A549 (cell line): ENCODE results near the gene FIBCD1. TPM values are rescaled to one million over a fixed set of nuclear protein-coding genes. Genes with fewer than 3 reads are reported as not detected.

Source experiments
- ATAC-seq, 2 experiments: fragments of 200-7000 bp in 1 of 2; fragments of >200 bp in 1 of 2; cut with Nextera tagmentation in 1 of 2; cut with Tn5 transposase in 1 of 2; 3 replicates each; pipeline versions ENCODE4 v1.8.0 to v1.9.1; 2018 to 2020; ENCODE audit warnings: mild to moderate bottlenecking in 1 of 2, moderate library complexity in 1 of 2
- CTCF ChIA-PET: fragments of 300-600 bp; sonication (Branson Sonifier 250); formaldehyde crosslinking; extraction: SDS; loops from one replicate; lab custom pipeline; 2021; ENCODE audit warnings: antibody characterized with exemption, inconsistent platforms; lab: Yijun Ruan, JAX
- POLR2A ChIA-PET: fragments of 350-600 bp; formaldehyde crosslinking; extraction: SDS; loops from one replicate; lab custom pipeline; 2021; ENCODE audit warnings: antibody characterized with exemption, inconsistent platforms; lab: Yijun Ruan, JAX
- DNase-seq, 2 experiments: peaks; one replicate each; pipeline versions ENCODE4 v3.0.0 to v3.0.0-alpha.2; 2011 to 2016; ENCODE audit warnings: low read depth in 1 of 2, low spot score in 1 of 2
- FAIRE-seq: peaks from 2 replicates; lab custom pipeline; 2011; peaks lifted over from hg19 to GRCh38; lab: Jason Lieb, UNC
- H3K27ac ChIP-seq, 2 experiments: fragments of >200 bp; sonication (Bioruptor Twin); formaldehyde crosslinking; 3 replicates each; pipeline ENCODE4 v1.5.1; 2016 to 2017
- H3K4me1 ChIP-seq: fragments of >200 bp; sonication (Bioruptor Twin); formaldehyde crosslinking; 3 replicates; pipeline ENCODE4 v1.6.1; 2016
- H3K4me2 ChIP-seq: fragments of >200 bp; sonication (Bioruptor Twin); formaldehyde crosslinking; 3 replicates; pipeline ENCODE4 v1.6.1; 2016
- H3K4me3 ChIP-seq: fragments of >200 bp; sonication (Bioruptor Twin); formaldehyde crosslinking; 3 replicates; pipeline ENCODE4 v1.5.1; 2016
- H3K9me3 ChIP-seq: fragments of >200 bp; sonication (Bioruptor Twin); formaldehyde crosslinking; 3 replicates; pipeline ENCODE4 v1.6.1; 2016
- CBX8 ChIP-seq: fragments of 200-600 bp; sonication (generic); IDR thresholded peaks from 2 replicates; pipeline ENCODE4 v1.6.1; 2016
- EHF ChIP-seq: fragments of 250-450 bp; sonication (Bioruptor Pico); IDR thresholded peaks from 2 replicates; pipeline ENCODE4 v1.5.0; 2020; ENCODE audit warnings: mild to moderate bottlenecking
- EHMT2 ChIP-seq: fragments of 200-600 bp; sonication (generic); IDR thresholded peaks from 2 replicates; pipeline ENCODE4 v1.6.1; 2016; ENCODE audit warnings: antibody characterized with exemption, low read depth, mild to moderate bottlenecking, moderate library complexity
- FOSB ChIP-seq: fragments of 250-450 bp; sonication (Bioruptor Pico); IDR thresholded peaks from 2 replicates; pipeline ENCODE4 v1.5.0; 2020; ENCODE audit warnings: mild to moderate bottlenecking, moderate library complexity
- FOSL2 ChIP-seq, 2 experiments: fragments of 450-650 bp in 1 of 2; fragments of >200 bp in 1 of 2; sonication (Bioruptor Twin) in 1 of 2; formaldehyde crosslinking; IDR thresholded peaks; 2 replicates each; pipeline versions ENCODE4 v1.5.0 to v1.6.1; 2016 to 2020; ENCODE audit warnings: mild to moderate bottlenecking in 1 of 2, moderate library complexity in 1 of 2
- HMGXB4 ChIP-seq: fragments of 250-450 bp; sonication (Bioruptor Pico); IDR thresholded peaks from 2 replicates; pipeline ENCODE4 v1.5.0; 2021; ENCODE audit warnings: mild to moderate bottlenecking, moderate library complexity, borderline replicate concordance
- HOXB5 ChIP-seq: fragments of 250-450 bp; sonication (Bioruptor Pico); IDR thresholded peaks from 2 replicates; pipeline ENCODE4 v1.5.0; 2020; ENCODE audit warnings: mild to moderate bottlenecking, moderate library complexity
- JUN ChIP-seq, 2 experiments: fragments of >200 bp; sonication (Bioruptor Twin); formaldehyde crosslinking; IDR thresholded peaks; 2 replicates in 1 of 2; 3 replicates in 1 of 2; pipeline ENCODE4 v1.6.1; 2016 to 2017
- JUNB ChIP-seq: fragments of >200 bp; sonication (Bioruptor Twin); formaldehyde crosslinking; IDR thresholded peaks from 2 replicates; pipeline ENCODE4 v1.6.1; 2016
- KDM5A ChIP-seq: fragments of 200-600 bp; sonication (generic); IDR thresholded peaks from 2 replicates; pipeline ENCODE4 v1.6.1; 2016; ENCODE audit warnings: antibody characterized with exemption, mild to moderate bottlenecking
- MYC ChIP-seq: IDR thresholded peaks from 2 replicates; pipeline ENCODE4 v1.6.1; 2012; ENCODE audit warnings: mild to moderate bottlenecking, inconsistent platforms, low read length, improper control_type of control experiment, borderline replicate concordance
- NFE2L2 ChIP-seq: fragments of 150-350 bp; conservative IDR thresholded peaks from 2 replicates; pipeline ENCODE4 v1.6.1; 2014; ENCODE audit warnings: low read length
- NPAS2 ChIP-seq: fragments of 250-450 bp; sonication (Bioruptor Pico); IDR thresholded peaks from 2 replicates; pipeline ENCODE4 v1.8.0; 2022; ENCODE audit warnings: mild to moderate bottlenecking, moderate library complexity, borderline replicate concordance
- PHF8 ChIP-seq: fragments of 200-600 bp; sonication (generic); IDR thresholded peaks from 2 replicates; pipeline ENCODE4 v1.6.1; 2016; ENCODE audit warnings: low read depth, mild to moderate bottlenecking, antibody characterized with exemption, moderate library complexity, borderline replicate concordance
- POLR2A ChIP-seq: IDR thresholded peaks from 2 replicates; pipeline ENCODE4 v1.6.1; 2012; ENCODE audit warnings: mild to moderate bottlenecking, low read length
- POLR2AphosphoS2 ChIP-seq: conservative IDR thresholded peaks from 2 replicates; pipeline ENCODE4 v1.6.1; 2012; ENCODE audit warnings: low read length, improper control_type of control experiment, inconsistent platforms
- RARB ChIP-seq: fragments of 250-450 bp; sonication (Bioruptor Pico); IDR thresholded peaks from 2 replicates; pipeline ENCODE4 v1.8.0; 2021; ENCODE audit warnings: mild to moderate bottlenecking, moderate library complexity
- RCOR1 ChIP-seq: fragments of 150-350 bp; IDR thresholded peaks from 2 replicates; pipeline ENCODE4 v1.6.1; 2014; ENCODE audit warnings: antibody characterized with exemption, low read length, low read depth
- TFCP2L1 ChIP-seq: fragments of 250-450 bp; sonication (Bioruptor Pico); IDR thresholded peaks from 2 replicates; pipeline ENCODE4 v1.5.0; 2021; ENCODE audit warnings: mild to moderate bottlenecking
- ZC3H11A ChIP-seq: fragments of 450-650 bp; IDR thresholded peaks from 2 replicates; pipeline ENCODE4 v1.6.1; 2014; ENCODE audit warnings: antibody characterized with exemption, mild to moderate bottlenecking
- WGBS: methylation state at CpG from one replicate; pipeline ENCODE4 v1.1.6; 2017; ENCODE audit errors: missing lambda C conversion rate; 5-methylcytosine and 5-hydroxymethylcytosine counted together
- polyA plus RNA-seq, 4 experiments: library from polyadenylated mRNA; depleted of rRNA in 3 of 4; stranded (reverse); fragments of >200 nt; fragmentation: RNase III in 1 of 4; extraction: RNeasy Plus Mini Kit Qiagen cat#74134 plus additional on column Dnase treatment in 1 of 4; gene quantifications; 2 replicates in 3 of 4; 3 replicates in 1 of 4; pipeline ENCODE4 v1.2.3, GENCODE V29; 2011 to 2017
- TF ChIP-seq, protein P1 (sequence below): fragments of >200 bp; sonication (Bioruptor Twin); formaldehyde crosslinking; IDR thresholded peaks from 3 replicates; pipeline ENCODE4 v1.6.1; 2016
- TF ChIP-seq, protein P2 (sequence below): IDR thresholded peaks from 2 replicates; pipeline ENCODE4 v1.6.1; 2012
- TF ChIP-seq, protein P3 (sequence below): IDR thresholded peaks from 2 replicates; pipeline ENCODE4 v1.6.1; 2012; ENCODE audit warnings: low read depth, borderline replicate concordance

Gene FIBCD1
- polyA plus RNA-seq, 2 of the 4 experiments (the other 2 are of a cell fraction), result 4.8 to 4.9 TPM

- DNase-seq, result no peak
- ChIA-PET POLR2A (no interaction called here), CTCF (interaction anchor here (0.7 to 3.0 kb wide), 13 partner anchors 10 to 215 kb away, joined by 3 to 16 read pairs (median 4); no protein-coding TSS in a partner anchor)
- Histone ChIP-seq H3K27ac (no peak overlapping the region), H3K9me3 (no peaks in the 10 kb centered on the region), H3K4me1 (no peaks in the 10 kb centered on the region), H3K4me2 (no peak overlapping the region), H3K4me3 (no peak overlapping the region)
- peak; percentile 27 to 28; a peak in 2 of 6 replicates for ATAC-seq
- 73% methylated on average over 15 of the region's 24 CpGs for WGBS
- no peak for TF ChIP-seq JUNB
- TF ChIP-seq JUN (IDR thresholded peaks at IDR 0.05), result no peak
- TF ChIP-seq FOSB (CRISPR knock-in tag), result no peak
- TF ChIP-seq, protein P1, sequence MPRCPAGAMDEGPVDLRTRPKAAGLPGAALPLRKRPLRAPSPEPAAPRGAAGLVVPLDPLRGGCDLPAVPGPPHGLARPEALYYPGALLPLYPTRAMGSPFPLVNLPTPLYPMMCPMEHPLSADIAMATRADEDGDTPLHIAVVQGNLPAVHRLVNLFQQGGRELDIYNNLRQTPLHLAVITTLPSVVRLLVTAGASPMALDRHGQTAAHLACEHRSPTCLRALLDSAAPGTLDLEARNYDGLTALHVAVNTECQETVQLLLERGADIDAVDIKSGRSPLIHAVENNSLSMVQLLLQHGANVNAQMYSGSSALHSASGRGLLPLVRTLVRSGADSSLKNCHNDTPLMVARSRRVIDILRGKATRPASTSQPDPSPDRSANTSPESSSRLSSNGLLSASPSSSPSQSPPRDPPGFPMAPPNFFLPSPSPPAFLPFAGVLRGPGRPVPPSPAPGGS, result no peak
- TF ChIP-seq, protein P2, sequence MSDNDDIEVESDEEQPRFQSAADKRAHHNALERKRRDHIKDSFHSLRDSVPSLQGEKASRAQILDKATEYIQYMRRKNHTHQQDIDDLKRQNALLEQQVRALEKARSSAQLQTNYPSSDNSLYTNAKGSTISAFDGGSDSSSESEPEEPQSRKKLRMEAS, result no peak
- TF ChIP-seq HOXB5 (CRISPR knock-in tag), result no peak
- TF ChIP-seq PHF8, result no peak
- TF ChIP-seq NPAS2 (CRISPR knock-in tag), result no peak
- no peak for TF ChIP-seq TFCP2L1 (CRISPR knock-in tag)
- TF ChIP-seq HMGXB4, result no peak
- TF ChIP-seq KDM5A, result no peak
- TF ChIP-seq, all 56 proteins: peak for 0
- FAIRE-seq, result no peak
These were observed 24.5 kb downstream of the FIBCD1 start for GRCh38 chr9:130914417-130915095.

GRCh38 chr9:130913599-130914416 is 25.2 kb downstream of the FIBCD1 start:
- TF ChIP-seq EHMT2, result no peak
- TF ChIP-seq MYC, result no peak
- no peak for TF ChIP-seq ZC3H11A
- TF ChIP-seq KDM5A, result no peak
- no peak for TF ChIP-seq RCOR1
- TF ChIP-seq, protein P1, result no peak
- no peak for TF ChIP-seq EHF
- TF ChIP-seq, protein P3, sequence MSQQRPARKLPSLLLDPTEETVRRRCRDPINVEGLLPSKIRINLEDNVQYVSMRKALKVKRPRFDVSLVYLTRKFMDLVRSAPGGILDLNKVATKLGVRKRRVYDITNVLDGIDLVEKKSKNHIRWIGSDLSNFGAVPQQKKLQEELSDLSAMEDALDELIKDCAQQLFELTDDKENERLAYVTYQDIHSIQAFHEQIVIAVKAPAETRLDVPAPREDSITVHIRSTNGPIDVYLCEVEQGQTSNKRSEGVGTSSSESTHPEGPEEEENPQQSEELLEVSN, result no peak
- TF ChIP-seq JUN (IDR thresholded peaks at IDR 0.05), result no peak
- TF ChIP-seq FOSL2 (IDR thresholded peaks at IDR 0.05), result no peak
- TF ChIP-seq FOSL2 (CRISPR knock-in tag; IDR thresholded peaks at IDR 0.05), result no peak
- no peak for TF ChIP-seq RARB (CRISPR knock-in tag)
- TF ChIP-seq NFE2L2, result no peak
- no peak for TF ChIP-seq CBX8
- no peak for TF ChIP-seq POLR2AphosphoS2
- no peak for TF ChIP-seq POLR2A
- Histone ChIP-seq H3K4me2 (no peak overlapping the region), H3K27ac (no peak overlapping the region), H3K9me3 (no peaks in the 10 kb centered on the region), H3K4me3 (no peak overlapping the region), H3K4me1 (no peaks in the 10 kb centered on the region)
- 78% methylated on average over 19 of the region's 23 CpGs for WGBS
- DNase-seq (no peak), FAIRE-seq (no peak), ATAC-seq (peak in 1 of 2 experiments; percentile 5; a peak in 1 of 6 replicates)
- ChIA-PET POLR2A (no interaction called here), CTCF (interaction anchor here (0.7 to 3.0 kb wide), 12 partner anchors 11 to 214 kb away, joined by 3 to 16 read pairs (median 4); no protein-coding TSS in a partner anchor)
